GM15510 (cell line): ENCODE data around the gene SEL1L3.

ENCODE experiments used
- POLR2A ChIP-seq: IDR thresholded peaks from 3 replicates; pipeline ENCODE4 v1.6.1; 2011; ENCODE audit warnings: borderline replicate concordance; ENCODE audit not compliant: insufficient read length; ENCODE audit errors: extremely low read depth

Gene SEL1L3

DNA sequence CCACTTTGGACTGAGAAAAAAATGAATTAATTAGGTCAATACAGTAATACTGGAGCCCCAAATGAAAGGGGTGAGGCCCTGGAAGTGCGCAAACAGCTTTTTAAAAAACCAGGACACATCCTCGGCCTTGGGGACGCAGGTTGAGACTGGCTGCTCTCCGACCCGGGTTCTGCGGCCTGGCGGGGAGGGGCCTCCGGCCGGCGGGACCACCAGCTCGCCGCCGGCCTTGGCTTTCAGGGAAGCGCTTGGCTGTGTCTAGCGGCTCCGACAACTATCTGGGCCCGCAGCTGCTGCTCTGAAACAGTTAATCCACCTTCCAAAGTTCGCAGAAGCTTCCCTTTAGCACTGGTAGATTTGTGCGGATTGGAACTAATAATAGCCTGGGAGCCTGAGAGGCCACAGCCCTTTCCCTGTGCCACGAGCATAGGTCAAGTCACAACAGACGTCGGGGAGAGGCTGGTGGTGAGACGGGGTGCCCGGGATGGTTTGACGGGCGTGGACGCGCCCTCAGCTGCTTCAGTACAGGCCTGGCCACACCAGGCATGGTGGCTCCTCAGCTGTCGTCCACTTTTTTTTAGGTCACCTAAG lies 1.1 kb upstream of the SEL1L3 start:
- no peak for TF ChIP-seq POLR2A

DNA sequence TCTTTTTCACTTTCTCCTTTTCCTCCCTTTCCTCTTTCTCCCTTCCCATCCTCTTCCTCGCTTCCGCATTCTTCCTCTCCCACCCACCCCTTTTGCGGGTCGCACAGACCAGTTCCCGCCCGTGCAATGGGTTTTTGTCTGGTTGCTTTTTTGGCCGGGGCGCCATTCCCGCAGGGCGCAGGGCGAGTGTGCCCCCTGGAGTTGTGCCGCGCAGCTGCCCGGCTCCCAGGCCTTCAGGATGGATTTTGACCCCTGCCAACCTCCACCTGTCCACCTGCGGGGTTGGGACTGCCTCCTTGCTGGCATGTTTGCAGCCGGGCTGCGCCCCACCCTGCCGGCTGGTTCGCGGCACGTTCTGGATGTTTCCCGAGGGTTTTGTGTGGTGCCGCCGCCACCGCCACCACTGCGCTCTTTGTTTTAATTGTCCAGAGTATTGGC lies 578 bp upstream of the SEL1L3 start:
- TF ChIP-seq POLR2A, result no peak

DNA sequence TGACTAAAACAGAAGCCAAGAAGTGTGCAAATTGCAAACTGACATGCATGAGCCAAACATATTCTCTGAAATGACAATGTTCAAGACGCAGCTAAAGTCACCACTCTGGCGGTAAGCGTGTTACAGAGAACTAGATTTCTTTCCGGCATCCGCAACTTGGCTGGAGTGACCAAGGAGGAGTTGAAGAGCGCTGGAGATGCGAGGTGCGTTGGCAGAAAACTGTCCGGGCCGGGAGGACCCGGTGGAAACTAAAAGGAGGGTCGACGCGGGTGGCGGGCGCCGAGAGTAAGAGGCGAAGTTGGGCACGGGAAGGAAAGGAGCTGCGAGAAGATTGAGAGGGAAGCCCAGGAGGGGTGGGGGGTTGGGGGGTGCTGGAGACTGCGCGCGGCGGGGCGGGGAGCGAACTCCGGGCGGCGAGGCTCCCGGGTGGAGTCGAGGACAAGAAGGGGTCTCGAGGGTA lies 807 bp downstream of the SEL1L3 start:
- TF ChIP-seq POLR2A, result no peak

DNA sequence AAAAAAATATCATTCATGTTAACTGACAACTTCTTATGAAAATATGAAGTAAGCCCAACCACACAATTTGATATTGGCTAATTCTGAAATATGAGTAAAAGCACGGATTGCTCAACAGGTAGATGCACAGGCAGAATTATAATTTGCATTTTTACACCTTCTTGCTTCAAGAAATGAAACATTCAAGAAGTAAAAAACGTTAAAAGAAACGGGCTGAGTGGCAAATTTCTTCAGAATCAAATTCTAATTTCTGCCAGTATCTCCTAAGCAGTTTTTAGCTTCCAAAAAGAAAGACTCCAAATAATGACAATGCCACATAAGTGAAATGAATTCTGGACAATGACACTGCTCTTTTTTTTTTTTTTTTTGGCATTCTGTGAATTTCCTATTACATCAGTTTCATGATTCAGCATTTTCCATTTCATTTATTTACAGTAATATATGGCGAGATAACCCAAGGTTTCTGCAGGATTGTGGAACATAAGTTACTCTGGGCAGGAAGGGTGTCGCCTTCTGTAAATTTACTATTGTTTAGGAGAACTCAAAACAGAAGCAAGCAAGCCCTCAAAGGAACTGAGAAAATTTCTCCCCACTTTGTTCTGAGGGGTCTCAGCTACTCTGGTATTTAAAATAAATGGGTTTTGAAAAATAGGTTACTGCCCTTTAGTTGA lies 1.4 kb downstream of the SEL1L3 start:
- TF ChIP-seq POLR2A, result no peak

DNA sequence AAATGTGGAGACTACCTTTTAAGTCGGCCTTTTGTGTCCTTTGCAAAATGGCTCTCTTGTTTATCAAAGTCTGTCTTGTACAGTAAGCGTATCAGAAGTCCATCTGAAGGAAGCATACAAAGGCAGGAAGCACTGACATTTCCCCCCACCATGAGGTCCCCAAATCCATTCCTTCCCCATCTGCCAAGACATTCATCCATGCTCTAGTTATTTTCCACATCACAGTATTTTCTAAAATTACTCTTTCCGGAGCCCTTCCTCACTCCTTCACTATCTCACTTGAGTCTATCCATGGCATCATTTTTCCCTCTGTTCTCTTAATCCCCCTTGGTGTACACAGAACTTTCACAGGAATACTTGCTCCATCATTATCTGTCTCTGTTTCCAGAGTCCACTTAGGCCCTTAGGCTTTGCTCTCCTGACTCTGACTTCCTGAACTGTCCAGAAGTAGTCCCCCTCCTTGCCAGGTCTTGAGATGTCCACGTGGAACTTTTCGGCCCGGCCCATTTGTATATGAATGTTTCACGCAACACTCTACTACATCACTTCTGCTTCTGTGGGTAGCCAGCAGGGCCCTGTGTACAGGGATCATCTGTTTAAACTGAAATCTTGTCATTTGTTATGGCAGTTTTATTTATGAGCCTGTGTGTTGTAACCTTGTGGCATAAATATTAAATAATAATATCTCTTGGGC lies 2.1 kb downstream of the SEL1L3 start:
- no peak for TF ChIP-seq POLR2A

DNA sequence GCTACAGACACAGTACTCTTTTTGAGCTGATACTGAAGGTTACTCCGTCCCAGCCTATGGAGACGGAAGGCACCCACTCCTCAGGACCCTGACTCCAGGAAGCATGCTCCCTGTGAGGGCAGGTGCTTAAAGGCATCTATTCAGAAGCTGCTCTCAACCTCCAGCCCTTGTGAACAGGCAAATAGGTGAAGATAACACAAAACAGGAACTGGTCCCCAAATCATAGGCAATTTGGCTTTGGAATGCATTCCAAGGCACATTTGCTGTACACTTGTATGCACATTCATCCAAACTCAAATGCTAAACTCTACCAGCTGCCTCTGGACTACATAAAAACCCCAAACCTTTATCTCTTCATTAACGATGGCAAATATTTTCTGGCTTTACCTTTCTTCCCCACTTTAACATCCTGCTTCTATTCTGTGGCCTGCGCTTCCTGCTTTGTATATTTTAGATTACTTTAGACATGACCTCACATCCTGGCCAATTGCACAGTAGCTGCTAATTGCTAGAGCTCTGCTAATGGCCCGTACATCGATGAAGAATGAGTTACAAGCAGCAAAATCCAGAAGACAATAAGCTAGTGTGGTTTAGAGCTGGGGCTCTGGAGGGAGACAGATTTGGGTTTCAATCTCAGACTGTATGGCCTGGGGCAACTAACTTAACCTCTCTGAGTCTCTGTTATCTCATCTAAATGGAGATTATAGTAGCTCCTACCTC lies 3.2 kb downstream of the SEL1L3 start:
- TF ChIP-seq POLR2A, result no peak

DNA sequence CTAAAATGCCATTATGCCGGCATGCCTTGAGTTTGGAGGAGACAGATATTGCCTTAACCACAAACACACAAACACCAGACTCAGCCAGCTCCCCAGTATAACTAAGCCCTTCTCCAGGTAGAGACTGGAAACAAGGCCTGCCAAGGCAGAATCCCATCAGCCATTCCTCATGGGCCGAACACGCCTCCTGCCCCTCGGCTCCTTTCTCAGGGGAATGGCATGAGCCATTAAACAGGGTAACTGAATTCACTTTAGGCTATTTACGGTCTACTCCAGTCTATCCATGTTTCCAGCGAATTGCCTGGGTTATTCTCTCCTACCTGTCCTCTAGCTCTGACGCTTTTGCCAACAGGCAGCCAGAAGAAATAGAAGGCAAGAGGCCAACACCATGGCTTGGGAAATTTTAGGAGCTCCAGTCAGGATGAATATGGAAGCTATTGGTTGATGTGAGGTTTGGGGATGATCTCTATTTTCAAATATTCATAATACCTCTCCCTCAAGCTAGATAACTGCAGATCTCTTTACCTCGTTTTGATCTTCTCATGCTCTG lies 4.9 kb downstream of the SEL1L3 start:
- TF ChIP-seq POLR2A, result no peak

DNA sequence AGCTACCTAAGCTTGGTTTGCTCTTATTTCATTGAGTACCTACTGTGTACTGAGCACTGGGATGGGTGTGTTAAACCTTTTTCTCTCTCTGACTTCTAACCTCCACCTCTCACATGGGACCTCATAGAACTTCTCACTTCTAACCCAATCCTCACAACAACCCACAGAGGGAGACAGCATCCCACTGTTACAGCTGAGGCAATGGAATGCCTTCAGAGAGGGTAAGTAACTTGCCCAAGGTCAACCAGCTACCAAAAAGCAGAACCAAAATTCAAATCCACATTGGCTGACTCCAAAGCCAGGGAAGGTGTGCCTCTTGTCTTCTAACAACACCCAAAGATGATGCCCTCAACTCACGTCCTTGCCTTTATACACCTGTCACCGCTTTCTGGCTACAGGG lies 5.4 kb downstream of the SEL1L3 start:
- TF ChIP-seq POLR2A, result no peak

DNA sequence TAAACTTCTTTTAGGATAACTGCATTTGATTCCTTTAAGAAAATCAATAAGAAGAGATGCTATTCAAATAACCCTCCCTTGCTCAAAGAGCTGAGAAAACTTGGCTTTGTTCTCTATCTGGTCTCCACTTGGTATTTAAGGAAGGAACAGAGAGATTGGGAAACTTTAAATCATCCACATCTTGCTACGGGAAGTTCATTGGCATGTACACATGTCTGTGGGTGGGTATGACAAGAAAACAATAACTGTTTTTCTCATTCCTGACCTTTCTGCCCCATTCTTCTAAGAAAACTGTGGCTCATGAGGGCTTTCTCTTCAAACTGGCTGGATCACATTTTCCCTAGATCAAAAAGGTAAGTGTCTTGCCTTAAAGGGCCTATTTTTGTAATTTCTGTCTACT lies 6.0 kb downstream of the SEL1L3 start:
- TF ChIP-seq POLR2A, result no peak

DNA sequence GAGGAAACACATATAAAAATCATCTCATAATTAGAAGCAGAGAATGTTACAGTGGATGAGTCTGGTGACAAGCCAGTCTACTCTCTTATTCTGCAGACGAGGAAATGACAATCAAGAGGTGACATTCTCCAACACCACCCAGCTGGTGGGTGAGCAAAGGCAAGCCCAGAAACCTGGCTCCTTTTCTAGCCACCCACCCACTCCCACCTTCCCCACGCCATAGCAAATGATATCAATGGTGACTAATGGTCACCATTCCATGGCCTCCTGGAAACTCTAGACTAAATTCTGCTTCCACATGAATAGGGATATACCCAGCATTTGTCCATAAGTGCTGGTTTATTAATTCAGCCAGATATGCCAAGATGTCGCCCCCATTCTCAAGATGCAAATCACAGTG lies 10.7 kb downstream of the SEL1L3 start:
- TF ChIP-seq POLR2A, result no peak

DNA sequence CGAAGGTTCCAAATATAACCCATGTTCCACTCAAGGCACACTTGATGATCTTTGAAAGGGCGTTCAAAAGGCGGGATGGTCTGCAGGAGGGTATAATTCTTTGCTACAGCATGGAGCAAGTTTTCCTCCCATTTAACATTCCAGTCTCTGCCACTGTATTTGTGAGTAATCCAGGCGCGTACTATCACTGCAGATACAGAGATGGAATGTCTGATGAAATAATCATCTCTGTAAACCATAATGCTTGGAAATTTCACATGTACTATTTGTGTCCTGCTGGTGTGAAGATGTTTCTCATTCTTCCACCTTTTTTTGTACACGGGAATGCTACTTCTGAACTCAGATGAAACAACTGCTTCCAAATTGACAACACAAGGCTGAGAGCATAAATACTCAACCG lies 15.5 kb downstream of the SEL1L3 start:
- no peak for TF ChIP-seq POLR2A

DNA sequence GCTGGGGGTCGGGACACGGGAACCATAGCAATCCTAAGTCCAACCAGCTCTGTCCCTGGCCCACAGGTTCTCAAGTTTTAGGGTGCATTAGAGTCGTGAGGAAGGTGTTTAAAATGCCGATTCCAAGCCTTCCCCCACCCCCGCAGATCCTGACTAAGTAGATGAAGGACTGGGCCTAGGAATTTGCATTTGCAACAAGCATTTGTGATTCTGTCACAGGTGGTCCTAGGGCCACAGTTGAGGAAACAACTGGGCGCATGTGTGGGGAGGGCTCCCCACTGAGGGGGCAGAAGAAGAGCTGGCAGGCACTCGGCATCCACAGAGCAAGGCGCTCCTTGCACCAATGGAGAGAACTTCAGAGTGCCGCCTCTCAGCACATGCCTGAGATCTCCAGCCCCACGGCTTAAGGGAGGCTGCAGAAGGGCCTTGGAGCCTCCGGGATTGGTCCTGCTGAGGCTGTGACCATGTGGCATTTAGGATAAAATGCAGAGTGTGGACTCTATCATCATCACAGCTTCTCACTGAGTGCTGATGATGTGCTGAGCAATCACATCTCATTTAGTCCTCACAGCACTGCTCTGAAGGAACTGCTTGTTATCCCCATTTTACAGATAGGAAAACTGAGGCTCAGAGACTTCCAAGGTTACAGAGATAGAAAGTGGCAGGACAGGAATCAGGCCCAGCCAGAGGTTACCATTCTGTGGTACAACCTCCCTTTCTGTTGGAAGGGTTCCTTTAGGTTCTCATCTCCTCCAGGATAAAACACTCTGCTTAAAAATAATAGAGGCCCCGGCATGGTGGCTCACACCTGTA lies 16.7 kb downstream of the SEL1L3 start:
- TF ChIP-seq POLR2A, result no peak

DNA sequence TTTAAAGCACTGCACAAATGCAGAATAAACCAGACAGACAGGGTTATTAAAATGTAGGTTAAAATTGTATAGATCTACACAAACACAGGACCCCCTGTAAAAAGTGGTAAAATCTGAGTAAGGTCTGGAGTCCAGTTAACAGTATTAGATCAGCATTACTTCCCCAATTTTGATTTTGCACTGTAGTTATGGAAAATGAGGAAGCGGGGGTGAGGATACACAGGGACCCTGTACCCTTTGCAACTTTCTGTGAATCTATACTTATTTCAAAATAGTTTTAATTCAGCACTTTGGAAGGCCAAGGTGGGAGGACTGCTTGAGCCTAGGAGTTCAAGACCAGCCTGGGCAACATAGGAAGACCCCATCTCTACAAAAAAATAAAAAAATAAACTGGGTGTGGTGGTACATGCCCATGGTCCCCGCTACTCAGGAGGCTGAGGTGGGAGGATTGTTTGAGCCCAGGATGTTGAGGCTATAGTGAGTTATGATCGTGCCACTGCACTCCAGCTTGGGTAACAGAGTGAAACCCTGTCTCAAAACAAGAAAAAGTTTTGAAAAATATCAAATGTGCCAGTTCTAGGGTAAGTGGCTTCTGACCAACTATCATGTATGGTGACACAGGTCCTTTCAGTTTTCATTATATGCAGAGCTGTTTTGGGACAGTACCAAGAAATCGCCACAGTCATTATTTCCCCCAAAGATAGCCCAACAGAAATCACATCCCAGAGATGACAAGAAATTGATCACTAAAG lies 17.7 kb downstream of the SEL1L3 start:
- no peak for TF ChIP-seq POLR2A
